OCI-LY3 (cell line): ENCODE measurements around the gene MAP6D1.

ENCODE experiments used
- H2AFZ ChIP-seq: fragments of 200-600, 300-600 bp; shearing (Covaris generic); 2 replicates; pipeline ENCODE4 v1.6.0; 2014; ENCODE audit warnings: antibody characterized with exemption, low read depth, low read length
- H3K27ac ChIP-seq: fragments of 200-600, 300-600 bp; sonication (generic); 2 replicates; pipeline ENCODE4 v1.5.1; 2014; ENCODE audit warnings: mild to moderate bottlenecking, low read length, moderate library complexity, mixed read lengths
- H3K27me3 ChIP-seq: fragments of 200-600, 300-600 bp; sonication (generic); 2 replicates; pipeline ENCODE4 v1.6.1; 2014; ENCODE audit warnings: low read depth, low read length, mixed read lengths
- H3K36me3 ChIP-seq: fragments of 200-600, 300-600 bp; sonication (generic); replicated peaks from 2 replicates; pipeline ENCODE3; 2014; ENCODE audit warnings: low read depth, low read length, mixed read lengths
- H3K4me1 ChIP-seq: fragments of 300-600, 200-600 bp; sonication (generic); 2 replicates; pipeline ENCODE4 v1.6.1; 2014; ENCODE audit warnings: low read length, mixed read lengths
- H3K4me2 ChIP-seq: fragments of 200-600, 300-600 bp; sonication (generic); 2 replicates; pipeline ENCODE4 v1.6.1; 2014; ENCODE audit warnings: low read length, mixed read lengths
- H3K4me3 ChIP-seq: fragments of 300-600, 200-600 bp; sonication (generic); 2 replicates; pipeline ENCODE4 v1.5.1; 2014; ENCODE audit warnings: antibody characterized with exemption, mild to moderate bottlenecking, low read length, moderate library complexity
- H3K79me2 ChIP-seq: fragments of 300-600, 200-600 bp; shearing (Covaris generic); 2 replicates; pipeline ENCODE4 v1.6.1; 2014; ENCODE audit warnings: mild to moderate bottlenecking, low read length, mixed read lengths
- H3K9ac ChIP-seq: fragments of 300-600, 200-600 bp; shearing (Covaris generic); 2 replicates; pipeline ENCODE4 v1.6.0; 2014; ENCODE audit warnings: mild to moderate bottlenecking, low read length, moderate library complexity
- H3K9me3 ChIP-seq: fragments of 200-600, 300-600 bp; shearing (Covaris generic); 2 replicates; pipeline ENCODE4 v1.6.1; 2014; ENCODE audit warnings: low read length, mixed read lengths; ENCODE audit not compliant: insufficient read depth
- H4K20me1 ChIP-seq: fragments of 200-600, 300-600 bp; sonication (generic); 2 replicates; pipeline ENCODE4 v1.6.1; 2016; ENCODE audit warnings: low read length, mixed read lengths; ENCODE audit not compliant: insufficient read depth
- CTCF ChIP-seq: fragments of 200-600, 300-600 bp; sonication (generic); IDR thresholded peaks from 2 replicates; pipeline ENCODE4 v1.5.1; 2014; ENCODE audit warnings: antibody characterized with exemption, low read length, low read depth
- EZH2phosphoT487 ChIP-seq: fragments of 200-600 bp; shearing (Covaris generic); IDR thresholded peaks from 2 replicates; pipeline ENCODE4 v1.6.1; 2018; ENCODE audit warnings: antibody characterized with exemption, mixed run types, low read depth

Gene MAP6D1

GRCh38 chr3:183829466-183829865, 4.1 kb upstream of the MAP6D1 start:
- no peak overlapping the region for H3K27ac ChIP-seq
- no peaks in the 10 kb centered on the region for H3K9me3 ChIP-seq
- no peaks in the 10 kb centered on the region for H4K20me1 ChIP-seq

GRCh38 chr3:183828538-183828870, 3.1 kb upstream of the MAP6D1 start:
- Histone ChIP-seq H3K79me2 (no peaks in the 10 kb centered on the region), H3K4me3 (no peak overlapping the region), H3K4me2 (no peak overlapping the region), H3K36me3 (peaks cover 20% of the 10 kb centered on the region), H3K9ac (no peak overlapping the region), H3K4me1 (peaks cover 3% of the 10 kb centered on the region; the same call in 1 of the 2 replicates), H3K9me3 (no peaks in the 10 kb centered on the region), H3K27me3 (0 out of 2 replicates have a peak, but pooled peaks cover 3% of the 10 kb centered on the region), H4K20me1 (no peaks in the 10 kb centered on the region), H2AFZ (no peak overlapping the region), H3K27ac (no peak overlapping the region)
- no peak for TF ChIP-seq CTCF
- TF ChIP-seq EZH2phosphoT487: no peak

More at GRCh38 chr3:183829466-183829865, 4.1 kb upstream of the MAP6D1 start:
- no peak overlapping the region for H2AFZ ChIP-seq
- peaks cover 20% of the 10 kb centered on the region for H3K36me3 ChIP-seq
- no peak overlapping the region for H3K4me3 ChIP-seq
- 0 out of 2 replicates have a peak, but pooled peaks cover under 1% of the 10 kb centered on the region for H3K27me3 ChIP-seq
- peaks cover under 1% of the 10 kb centered on the region; the same call in 1 of the 2 replicates for H3K4me1 ChIP-seq
- TF ChIP-seq EZH2phosphoT487 (no peak), CTCF (no peak)
- no peak overlapping the region for H3K9ac ChIP-seq
- H3K79me2 ChIP-seq: no peaks in the 10 kb centered on the region
- no peak overlapping the region for H3K4me2 ChIP-seq

GRCh38 chr3:183827809-183828537, 2.6 kb upstream of the MAP6D1 start:
- Histone ChIP-seq H3K9me3 (no peaks in the 10 kb centered on the region), H2AFZ (no peak overlapping the region), H3K79me2 (no peaks in the 10 kb centered on the region), H3K27me3 (0 out of 2 replicates have a peak, but pooled peaks cover 3% of the 10 kb centered on the region), H3K4me1 (peaks cover 3% of the 10 kb centered on the region; the same call in 1 of the 2 replicates), H3K4me2 (no peak overlapping the region), H3K27ac (no peak overlapping the region), H3K36me3 (peaks cover 17% of the 10 kb centered on the region), H3K9ac (no peak overlapping the region), H4K20me1 (no peaks in the 10 kb centered on the region), H3K4me3 (no peak overlapping the region)
- TF ChIP-seq CTCF (no peak), EZH2phosphoT487 (no peak)

GRCh38 chr3:183826448-183827250, 1.3 kb upstream of the MAP6D1 start:
- Histone ChIP-seq H4K20me1 (no peaks in the 10 kb centered on the region), H3K27me3 (0 out of 2 replicates have a peak, but pooled peaks cover 3% of the 10 kb centered on the region), H3K36me3 (peaks cover 11% of the 10 kb centered on the region), H3K4me1 (peaks cover 3% of the 10 kb centered on the region; the same call in 1 of the 2 replicates), H2AFZ (no peak overlapping the region), H3K27ac (no peak overlapping the region), H3K79me2 (no peaks in the 10 kb centered on the region), H3K9ac (no peak overlapping the region), H3K4me3 (no peak overlapping the region), H3K9me3 (no peaks in the 10 kb centered on the region), H3K4me2 (no peak overlapping the region)
- TF ChIP-seq CTCF (no peak), EZH2phosphoT487 (no peak)
